Activated CD8-positive, alpha-beta memory T cell treated with anti-CD3 and anti-CD28 coated beads for 24 hours (primary cell): Measurements from ENCODE around the gene ACE.
A peak's percentile ranks its signal among the peaks of the same experiment; 100 is the strongest.
"Not testable (repeated sequence)": the region's sequence is repeated elsewhere in the genome, so short reads cannot be mapped to it uniquely, and the experiment has no call there.

Experiments
- DNase-seq: peaks from one replicate; pipeline ENCODE4 v3.0.0-alpha.2; 2020

The ACE gene

DNA sequence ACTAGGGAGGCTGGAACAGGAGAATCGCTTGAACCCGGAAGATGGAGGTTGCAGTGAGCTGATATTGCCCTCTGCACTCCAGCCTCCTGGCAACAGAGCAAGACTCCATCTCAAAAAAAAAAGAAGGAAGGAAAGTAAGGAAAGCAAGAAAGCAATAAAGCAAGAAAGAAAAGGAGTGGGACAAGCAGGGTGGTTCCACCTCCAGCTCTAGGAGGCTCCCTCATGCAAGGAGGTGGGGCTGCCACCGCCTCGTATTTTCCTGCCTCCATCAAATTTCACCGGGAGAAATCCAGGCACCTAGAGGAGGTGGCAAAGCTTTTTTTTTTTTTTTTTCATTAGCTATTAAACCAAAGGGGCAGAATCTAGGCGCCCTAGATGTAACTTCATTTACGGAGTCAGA, 31.8 kb upstream of the ACE start:
- no peak for DNase-seq

DNA sequence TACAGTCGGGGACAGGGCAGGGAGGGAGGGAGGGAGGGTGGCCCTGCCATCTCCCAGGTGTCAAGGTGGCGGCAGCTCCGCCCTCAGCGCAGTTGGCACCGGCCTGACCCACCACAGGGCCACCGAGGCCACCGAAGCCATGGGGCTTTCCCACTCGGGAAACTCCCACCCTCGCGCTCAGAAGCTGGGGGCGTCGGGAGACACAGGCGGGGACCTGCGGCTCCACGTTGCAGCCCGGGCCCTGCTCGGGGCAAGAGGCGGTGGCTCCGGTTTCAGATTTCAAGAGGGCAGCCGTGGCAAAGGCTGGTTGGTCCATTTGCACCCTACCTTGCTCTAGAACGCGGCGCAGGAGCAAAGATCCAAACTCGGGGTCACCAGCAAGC, 31.3 kb upstream of the ACE start:
- DNase-seq, result peak; percentile 80

DNA sequence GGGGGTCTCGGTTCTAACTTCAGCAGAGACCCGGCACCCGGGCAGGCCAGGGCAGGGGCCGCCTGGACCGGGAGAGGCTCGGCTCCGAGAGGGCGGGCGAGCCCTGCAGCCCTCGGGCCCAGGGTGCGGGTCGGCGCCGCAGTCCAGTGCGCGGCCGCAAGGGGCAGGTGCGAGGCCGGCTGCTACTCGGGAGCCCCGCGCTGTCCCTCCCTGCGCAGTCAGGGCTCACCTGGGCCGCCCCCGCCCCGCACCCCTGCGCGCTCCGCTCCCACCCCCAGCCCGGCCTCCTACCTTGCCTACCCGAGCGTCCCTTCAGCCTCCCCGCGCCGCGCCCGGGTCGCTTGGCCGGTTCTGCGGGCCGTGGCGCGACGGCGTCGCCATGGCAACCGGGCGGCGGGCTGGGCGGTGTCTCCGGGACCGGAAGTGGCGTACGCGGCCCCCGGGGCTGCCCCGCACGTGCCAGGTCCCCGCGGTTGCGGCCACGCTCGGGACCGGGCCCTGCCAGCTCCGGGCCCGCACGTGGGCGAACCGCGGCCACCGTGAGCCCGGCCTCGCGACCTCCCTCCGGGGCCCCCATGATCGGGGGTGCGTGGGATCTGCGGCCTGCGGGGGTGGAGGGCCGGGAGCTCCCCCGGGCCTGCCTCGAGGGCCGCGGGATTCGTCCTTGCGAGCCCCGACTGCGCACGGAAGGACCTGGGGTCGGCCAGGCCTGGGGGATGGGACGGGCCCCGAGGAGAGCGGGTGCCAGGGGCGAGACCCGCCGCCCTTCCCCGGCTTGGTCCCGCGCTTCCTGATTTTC, 30.7 kb upstream of the ACE start, which contains the start of gene CYB561:
Gene CYB561, minus strand, starts transcription at position 353 of the 799 bp plus-strand sequence. CDS start 8,759 bp downstream, outside the sequence.
- DNase-seq, result peak; percentile 91

DNA sequence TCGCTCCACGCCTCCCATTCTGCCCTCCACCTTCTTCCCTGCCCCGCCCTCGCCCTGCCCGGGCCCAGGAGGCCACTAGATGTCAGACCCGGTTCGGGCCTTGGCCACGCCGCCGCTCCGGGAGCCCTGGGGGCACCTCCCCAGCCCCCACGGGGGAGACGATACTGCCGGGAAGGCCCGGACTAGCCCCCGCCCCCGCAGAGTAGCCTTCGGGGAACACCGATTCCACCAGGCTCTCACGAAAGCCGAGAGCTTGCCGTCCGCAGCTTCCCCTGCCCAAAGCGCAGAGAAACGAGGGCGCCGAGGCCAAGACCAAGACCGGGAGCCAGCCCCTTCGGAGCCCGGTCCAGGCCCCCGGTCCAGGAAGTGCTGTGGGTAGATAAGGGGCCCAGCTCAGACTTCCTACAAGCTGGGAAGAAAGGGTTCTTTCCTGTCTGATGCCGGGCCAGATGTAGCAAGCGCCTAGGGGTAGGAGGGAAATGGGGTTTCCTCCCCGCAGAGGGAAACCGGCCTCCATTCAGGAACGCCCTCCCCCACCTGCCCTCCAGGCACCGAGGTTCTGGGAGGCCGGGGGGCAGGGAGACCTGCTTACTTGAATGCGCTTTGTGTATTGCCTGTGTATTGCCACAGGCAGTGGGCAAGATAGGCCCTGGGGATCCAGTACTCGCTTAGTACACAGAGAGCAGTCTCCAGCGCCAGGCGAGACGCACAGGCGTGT, 29.9 kb upstream of the ACE start:
- DNase-seq, result peak; percentile 87

DNA sequence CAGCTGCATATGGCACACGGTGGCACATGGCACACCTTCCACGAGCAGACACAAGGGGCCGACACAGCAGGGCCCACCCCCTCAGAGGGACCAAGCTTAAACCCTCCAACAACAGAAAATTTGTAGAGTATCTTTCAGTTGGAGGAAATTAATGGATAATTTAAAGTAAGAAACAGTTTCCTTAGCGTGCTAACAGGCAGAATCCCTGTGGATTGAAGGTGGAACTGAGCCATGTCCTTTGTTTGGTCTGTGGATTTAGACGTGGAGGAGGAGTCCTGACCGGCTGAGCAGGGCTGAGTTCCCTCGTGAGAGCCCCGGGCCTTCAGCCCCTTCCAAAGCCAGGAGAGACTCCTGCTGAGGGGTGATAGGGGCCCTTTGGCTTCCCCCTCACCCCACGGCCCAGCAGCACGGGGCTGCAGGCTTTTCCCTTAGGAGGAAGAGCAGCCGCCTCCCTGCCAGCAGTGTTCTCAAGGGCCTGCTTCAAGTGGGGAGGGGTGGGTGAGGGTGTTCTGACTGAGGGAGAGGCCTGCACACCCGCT, 29.3 kb upstream of the ACE start:
- DNase-seq, result no peak

DNA sequence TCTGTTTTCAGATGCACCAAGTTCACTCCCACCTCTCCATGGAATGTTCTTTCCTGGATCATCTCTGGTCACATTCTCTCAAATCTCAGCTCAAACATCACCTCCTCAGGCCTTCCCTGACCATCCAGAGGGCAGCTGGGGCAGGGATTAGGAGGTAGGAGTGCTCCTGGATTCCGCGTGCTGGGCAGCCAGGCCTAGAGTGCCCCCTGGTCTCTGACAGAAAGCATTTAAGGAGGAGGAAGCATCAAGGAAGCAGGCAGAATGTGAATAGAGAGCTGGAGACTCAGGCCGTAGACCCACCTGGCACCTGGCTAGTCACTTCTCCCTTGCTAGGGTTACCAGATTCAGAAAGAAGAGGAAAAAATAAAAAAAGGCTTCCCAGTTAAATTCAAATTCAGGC, 28.2 kb upstream of the ACE start:
- DNase-seq, result no peak

DNA sequence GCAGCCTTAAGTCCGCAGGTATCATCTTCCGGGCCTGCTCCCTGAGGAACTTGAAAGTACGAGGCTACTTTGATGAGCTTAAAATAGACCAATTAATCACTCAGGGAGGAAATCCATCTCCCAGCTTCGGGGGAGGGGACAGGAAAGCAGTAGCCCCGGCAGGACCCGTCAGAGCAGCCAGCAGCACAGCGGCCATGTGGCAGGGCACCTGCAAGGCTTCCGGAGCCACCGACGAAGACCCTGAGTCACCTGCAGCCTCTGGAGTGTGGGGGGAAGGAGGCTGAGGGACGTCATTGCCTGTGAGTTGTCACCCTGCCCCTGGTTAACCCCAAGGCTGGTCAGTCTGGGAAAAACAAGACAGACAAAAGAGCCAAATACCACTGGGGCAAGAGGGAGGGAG, 26.3 kb upstream of the ACE start:
- DNase-seq, result no peak

DNA sequence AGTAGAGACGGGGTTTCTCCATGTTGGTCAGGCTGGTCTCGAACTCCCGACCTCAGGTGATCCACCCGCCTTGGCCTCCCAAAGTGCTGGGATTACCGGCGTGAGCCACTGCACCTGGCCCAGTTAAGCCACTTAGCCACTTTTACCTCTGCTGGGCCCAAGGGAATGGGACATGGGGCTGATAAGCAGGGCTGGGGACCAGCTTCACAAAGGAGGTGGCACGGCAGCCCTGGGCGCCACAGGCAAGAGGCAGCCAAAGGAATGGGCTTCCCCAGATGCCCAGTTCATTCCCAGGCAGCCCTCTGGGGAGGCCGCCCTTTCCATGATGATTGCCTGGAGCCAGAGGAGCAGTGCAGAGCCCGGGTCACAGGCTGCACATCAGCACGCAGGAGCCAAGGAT, 25.7 kb upstream of the ACE start:
- no peak for DNase-seq

DNA sequence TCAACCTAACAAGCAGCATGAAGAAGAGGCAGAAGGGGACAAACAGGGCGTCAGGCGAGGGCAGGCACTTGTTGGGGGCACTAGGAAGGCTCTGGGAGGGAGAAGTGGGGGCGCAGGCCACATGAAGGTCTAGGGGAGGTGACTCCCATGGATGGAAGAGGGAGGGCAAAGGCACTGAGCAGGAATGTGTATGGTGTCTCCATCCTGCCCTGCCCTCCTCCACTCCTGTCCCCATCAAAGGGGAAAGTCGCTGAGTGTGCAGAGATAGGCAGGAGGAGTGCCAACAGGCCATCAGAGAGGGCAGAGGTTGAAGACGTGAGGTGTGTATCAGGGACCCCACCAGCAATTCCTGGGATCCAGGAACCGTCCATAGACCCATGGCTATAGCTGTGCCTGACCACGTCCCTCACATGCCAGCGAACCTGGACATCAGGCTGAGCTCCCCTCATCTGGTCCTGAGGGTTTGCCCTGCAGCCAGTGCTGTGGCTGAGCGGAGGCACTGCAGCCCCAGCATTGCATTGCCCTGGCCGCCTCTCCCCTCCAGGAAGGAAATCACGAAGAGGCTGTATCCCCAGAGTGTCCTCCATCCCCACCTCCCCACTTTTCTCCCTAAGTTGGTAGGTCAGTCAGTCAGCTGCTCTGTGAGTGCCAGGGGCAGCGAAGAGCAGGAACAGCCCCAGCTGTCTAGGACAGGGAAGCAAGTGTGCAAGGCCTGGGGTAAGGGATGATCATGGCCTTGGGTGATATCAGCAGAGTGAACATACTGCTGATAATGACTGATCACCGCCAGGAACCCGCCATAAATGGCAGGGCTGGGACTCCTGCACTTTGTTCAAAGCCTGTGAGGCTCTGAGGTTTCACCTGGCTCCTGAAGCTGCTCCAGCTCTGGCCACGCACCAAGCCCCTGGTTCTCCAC, 24.6 kb upstream of the ACE start:
- DNase-seq, result no peak

DNA sequence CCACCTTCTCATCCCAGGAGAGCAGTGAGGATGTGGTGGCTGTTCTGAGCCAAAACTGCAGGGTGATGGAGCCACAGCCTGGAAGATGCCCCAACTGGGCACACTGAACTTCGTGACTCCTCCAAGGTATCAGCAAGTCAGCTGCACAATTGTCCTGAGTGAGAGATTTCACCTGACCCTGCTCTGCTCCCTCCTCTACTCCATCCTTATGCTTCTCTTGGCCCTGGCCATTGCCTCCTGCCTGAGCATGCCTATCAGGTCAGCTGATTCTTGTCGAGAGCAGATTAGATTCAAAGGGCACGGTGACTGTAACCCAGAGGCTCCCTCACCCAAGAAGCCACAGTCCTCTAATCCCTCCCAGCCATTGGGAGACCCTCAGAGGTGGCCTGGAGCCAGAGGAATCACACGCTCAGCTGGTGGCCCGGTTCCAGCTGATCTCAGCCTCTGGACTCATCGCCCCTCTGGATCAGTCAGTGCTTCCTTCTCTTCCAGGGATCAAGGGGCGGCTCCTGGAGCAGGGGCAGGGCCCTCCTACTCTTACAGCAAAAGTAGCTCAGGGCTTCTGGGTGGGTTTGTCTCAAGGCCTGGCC, 23.8 kb upstream of the ACE start:
- no peak for DNase-seq

DNA sequence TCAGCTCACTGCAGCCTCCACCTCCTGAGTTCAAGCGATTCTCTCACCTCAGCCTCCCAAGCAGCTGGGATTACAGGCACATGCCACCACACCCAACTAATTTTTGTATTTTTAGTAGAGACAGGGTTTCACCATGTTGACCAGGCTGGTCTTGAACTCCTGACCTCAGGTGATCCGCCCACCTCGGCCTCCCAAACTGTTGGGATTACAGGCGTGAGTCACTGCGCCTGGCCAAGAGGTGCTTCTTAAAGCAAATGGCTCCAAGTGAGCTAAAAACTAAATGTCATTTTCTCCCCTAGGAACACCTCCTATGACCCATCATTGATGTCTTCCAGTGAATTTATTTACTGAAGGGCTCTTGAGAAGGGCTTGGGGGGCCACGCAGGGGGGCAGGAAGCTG, 22.5 kb upstream of the ACE start:
- not testable (repeated sequence) for DNase-seq

DNA sequence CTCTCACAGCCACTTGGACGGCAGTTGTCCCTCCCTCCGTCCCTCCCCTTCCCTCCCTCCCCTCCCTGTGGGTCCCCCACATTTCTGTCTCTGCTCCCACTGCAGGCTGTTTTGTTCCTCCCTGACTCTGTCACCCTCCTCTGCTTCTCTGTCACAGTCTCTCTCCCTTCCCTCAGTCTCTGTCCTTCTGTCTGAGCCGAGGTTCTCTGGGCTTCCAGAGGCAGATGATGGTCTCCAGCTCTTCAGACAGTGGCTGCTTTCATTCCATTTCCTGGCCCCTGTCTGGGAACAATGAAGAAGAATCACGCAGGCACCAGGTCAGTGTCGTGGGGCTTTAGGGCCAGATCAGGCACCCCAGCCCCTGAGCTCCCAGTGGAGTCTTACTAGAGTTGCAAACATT, 21.9 kb upstream of the ACE start:
- no peak for DNase-seq

DNA sequence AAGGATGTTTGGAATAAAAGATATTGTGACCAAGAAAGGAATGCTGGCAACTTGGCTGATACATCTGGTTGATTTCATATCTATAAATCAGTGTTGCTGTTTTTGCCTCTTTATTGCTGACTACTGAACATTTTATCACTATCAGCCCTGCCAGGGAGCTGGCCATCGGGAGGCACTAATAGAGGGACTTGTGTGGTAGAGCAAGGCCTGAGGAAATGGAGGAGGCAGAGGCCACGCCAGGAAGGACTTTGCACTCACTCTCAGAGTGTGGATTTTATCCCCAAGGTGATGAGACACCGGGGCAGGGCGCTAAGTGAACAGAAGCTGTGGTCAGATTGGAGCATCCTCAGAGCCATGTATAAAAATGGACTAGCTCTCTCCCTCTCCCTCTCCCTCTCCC, 21.4 kb upstream of the ACE start:
- DNase-seq, result no peak

DNA sequence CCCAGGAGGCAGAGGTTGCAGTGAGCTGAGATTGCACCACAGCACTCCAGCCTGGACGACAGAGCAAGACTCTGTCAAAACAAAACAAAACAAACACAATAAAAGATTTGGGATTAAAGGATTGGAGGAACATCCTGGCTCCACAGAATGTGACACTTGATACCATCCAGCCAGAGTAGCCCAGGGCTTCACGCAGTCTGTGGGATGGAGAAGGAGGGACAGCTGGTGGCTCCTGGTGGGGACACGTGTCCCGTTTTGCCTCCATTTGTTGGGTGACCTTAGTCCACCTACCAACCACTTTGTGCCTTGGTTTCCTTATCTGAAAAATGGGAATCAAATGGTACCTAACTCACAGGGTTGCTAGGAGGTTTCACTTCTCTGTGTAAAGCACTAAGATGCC, 18.4 kb upstream of the ACE start:
- DNase-seq, result no peak

DNA sequence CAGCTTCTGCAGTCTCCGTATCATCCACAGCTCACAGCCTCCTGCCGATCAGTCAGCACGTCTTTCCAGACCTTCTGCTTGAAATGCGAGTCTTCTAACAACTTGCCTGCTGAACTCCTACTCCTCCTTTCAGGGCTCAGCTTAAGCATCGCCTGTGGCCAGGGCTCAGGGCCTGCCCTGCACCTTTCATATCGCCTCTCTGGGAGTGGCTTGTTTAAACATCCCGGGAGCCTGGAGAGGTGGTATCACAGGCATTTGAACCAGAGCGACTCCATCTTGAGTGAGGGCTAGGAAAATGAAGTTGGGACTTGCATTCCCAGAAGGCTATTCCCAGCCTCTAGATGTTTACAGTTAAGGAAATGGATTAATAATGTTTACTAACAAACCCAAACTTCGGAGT, 16.8 kb upstream of the ACE start:
- DNase-seq, result no peak

DNA sequence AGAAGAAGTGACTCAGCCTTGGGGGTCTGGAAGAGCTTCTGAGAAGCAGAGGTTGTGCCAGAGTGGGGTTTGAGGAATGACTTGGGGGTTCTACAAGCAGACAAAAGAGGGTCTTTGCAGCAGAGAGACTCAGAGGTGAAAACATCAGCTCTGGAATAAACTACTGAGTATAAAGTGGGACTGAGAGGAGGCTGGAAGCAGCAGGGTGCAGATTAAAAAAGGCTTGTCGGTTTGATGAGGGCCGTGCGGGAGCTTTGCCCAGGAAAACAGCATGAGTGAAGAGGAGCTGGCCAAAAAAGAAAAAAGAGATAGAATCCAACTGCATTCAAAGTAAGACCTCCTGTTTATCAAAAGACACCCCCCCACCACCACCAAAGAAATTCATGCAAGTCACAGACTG, 13.1 kb upstream of the ACE start:
- DNase-seq, result no peak

DNA sequence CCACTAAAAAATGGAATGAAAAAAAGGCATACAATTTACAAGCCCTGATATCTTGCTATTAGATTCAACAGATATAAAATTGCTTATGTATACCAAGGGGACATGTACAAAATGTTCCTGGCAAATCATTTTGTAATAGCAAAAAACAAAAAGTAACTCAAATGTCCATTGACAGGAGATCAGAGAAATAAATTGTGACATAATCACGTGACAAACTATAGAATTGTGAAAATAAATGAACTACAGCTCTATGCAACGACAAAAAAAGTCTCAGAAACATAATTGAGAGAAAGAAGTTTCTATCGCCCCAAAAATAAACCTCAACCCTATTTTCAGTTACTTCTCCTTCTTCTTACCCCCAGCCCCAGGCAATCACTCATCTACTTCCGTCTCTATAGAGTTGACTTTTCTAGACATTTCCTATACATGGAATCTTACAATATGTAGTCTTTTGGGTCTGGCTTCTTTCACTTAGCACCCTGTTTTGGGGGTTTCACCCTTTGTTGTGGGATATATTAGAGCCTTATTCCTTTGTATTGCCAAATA, 12.1 kb upstream of the ACE start:
- DNase-seq, result no peak

DNA sequence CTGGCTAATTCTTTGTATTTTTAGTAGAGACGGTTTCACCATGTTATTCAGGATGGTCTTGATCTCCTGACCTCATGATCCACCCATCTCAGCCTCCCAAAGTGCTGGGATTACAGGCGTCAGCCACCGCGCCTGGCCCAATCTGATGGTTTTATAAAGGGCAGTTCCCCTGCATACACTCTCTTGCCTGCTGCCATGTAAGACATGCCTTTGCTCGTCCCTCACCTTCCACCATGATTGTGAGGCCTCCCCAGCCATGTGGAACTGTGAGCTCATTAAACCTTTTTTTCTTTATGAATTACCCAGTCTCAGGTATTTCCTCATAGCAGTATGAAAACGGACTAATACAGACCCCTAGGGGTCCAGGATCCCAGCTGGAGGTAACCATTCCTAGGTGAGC, 8.8 kb upstream of the ACE start:
- DNase-seq, result not testable (repeated sequence)

DNA sequence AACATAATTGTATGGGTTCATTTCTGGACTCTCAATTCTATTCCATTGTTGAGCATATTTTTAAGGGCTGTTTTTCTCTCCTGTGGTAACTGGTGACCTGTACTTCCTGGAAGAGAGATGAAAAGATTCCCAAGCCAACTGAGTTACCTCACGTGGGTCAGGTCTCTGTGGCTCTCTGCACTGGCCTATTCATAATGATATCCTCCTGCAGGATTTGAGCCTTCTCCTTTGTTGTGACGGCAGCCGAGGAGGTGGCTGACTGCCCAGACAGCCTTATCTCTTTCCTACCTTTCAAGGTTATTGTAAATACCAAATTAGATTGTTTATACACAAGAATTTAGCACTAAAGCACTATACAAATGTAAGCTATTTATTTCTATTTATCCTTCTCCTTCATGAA, 2.7 kb upstream of the ACE start:
- DNase-seq, result no peak

DNA sequence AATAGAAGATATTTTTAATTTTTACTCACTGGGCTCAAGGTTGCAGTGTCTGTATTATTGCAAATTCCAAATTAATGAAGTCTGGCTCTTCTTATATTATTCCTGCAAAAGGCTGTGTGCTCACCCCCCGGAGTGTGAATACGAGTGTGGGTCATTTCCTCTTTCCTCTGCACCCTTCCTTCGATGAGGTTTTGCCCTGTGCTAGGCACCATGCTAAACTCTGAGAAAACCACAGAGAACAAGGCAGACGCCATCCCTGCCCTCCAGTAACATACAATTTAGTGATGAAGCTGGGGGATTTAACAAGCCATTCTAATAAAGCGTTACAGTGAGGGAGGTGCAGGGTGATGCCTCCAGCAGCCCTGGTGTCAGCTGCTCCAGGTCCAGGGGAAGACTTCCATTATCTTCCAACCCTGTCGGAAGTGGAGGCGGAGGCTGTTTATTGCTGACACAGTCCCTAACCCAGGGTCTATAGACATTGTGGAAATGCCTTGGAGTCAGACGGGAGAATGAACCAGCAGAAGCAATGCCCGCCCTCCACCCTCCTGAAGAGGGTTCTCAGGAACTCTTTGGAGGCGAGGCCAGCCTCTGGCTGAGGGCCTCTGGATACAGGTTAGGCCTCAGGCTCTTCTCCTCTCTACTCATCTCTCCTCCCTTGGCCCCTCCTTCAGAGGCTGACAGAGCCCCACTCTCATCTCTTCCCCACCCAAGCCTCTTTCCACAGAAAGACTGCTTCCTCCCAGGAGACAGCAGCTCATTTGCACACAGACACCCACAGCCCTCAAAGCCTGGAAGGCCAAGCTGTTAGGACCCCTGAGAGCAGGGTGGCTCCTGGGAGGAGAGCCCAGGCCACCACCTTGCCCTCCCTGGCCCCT, 2.0 kb upstream of the ACE start:
- DNase-seq, result no peak
